ENCODE results near the gene MCC.

The MCC gene

GRCh38 chr5:113268232-113268631 is 220.0 kb downstream of the MCC start:
- Histone ChIP-seq H3K9me2 (replicated peaks; ENCODE audit: insufficient read depth, low read length) (no peaks in the 10 kb centered on the region), H4K20me1 (ENCODE audit: low read depth, low read length) (no peaks in the 10 kb centered on the region), H3K9me3 (ENCODE audit: insufficient read depth, low read length) (no peaks in the 10 kb centered on the region), H3K4me2 (ENCODE audit: low read depth, low read length, poor library complexity, severe bottlenecking) (no peak overlapping the region), H3K27me3 (ENCODE audit: low read length) (no peaks in the 10 kb centered on the region), H3K36me3 (ENCODE audit: low read length) (no peaks in the 10 kb centered on the region), H3K9ac (ENCODE audit: low read length) (no peak overlapping the region), H2AFZ (ENCODE audit: low read depth, low read length, severe bottlenecking) (no peak overlapping the region), H3K79me2 (ENCODE audit: insufficient read depth, low read length) (no peaks in the 10 kb centered on the region), H3K27ac (ENCODE audit: low read depth, low read length) (no peak overlapping the region), H3F3A (ENCODE audit: insufficient read depth) (no peaks in the 10 kb centered on the region), H3K4me3 (ENCODE audit: insufficient read depth, low read length, poor library complexity, severe bottlenecking) (no peak overlapping the region)
- TF ChIP-seq EZH2phosphoT487 (conservative IDR thresholded peaks at IDR 0.05; ENCODE audit: low read length) (no peak), CTCF (IDR thresholded peaks at IDR 0.05; ENCODE audit: insufficient read depth, low read length, poor library complexity, severe bottlenecking) (no peak)

- H3F3A ChIP-seq (ENCODE audit: insufficient read depth), result no peaks in the 10 kb centered on the region
- H2AFZ ChIP-seq (ENCODE audit: low read depth, low read length, severe bottlenecking), result no peak overlapping the region
- no peaks in the 10 kb centered on the region for H3K9me2 ChIP-seq (replicated peaks; ENCODE audit: insufficient read depth, low read length)
- H3K27ac ChIP-seq (ENCODE audit: low read depth, low read length), result no peak overlapping the region
- no peaks in the 10 kb centered on the region for H3K27me3 ChIP-seq (ENCODE audit: low read length)
- no peaks in the 10 kb centered on the region for H3K9me3 ChIP-seq (ENCODE audit: insufficient read depth, low read length)
- no peak overlapping the region for H3K4me2 ChIP-seq (ENCODE audit: low read depth, low read length, poor library complexity, severe bottlenecking)
- no peaks in the 10 kb centered on the region for H3K36me3 ChIP-seq (ENCODE audit: low read length)
- no peak overlapping the region for H3K4me3 ChIP-seq (ENCODE audit: insufficient read depth, low read length, poor library complexity, severe bottlenecking)
- TF ChIP-seq CTCF (IDR thresholded peaks at IDR 0.05; ENCODE audit: insufficient read depth, low read length, poor library complexity, severe bottlenecking), result no peak
- TF ChIP-seq EZH2phosphoT487 (conservative IDR thresholded peaks at IDR 0.05; ENCODE audit: low read length), result no peak
- H3K79me2 ChIP-seq (ENCODE audit: insufficient read depth, low read length), result no peaks in the 10 kb centered on the region
- H4K20me1 ChIP-seq (ENCODE audit: low read depth, low read length), result no peaks in the 10 kb centered on the region
- no peak overlapping the region for H3K9ac ChIP-seq (ENCODE audit: low read length)
These were observed 220.8 kb downstream of the MCC start for GRCh38 chr5:113267361-113267900.

- no peaks in the 10 kb centered on the region for H3K36me3 ChIP-seq (ENCODE audit: low read length)
- H3K4me2 ChIP-seq (ENCODE audit: low read depth, low read length, poor library complexity, severe bottlenecking), result no peak overlapping the region
- TF ChIP-seq CTCF (IDR thresholded peaks at IDR 0.05; ENCODE audit: insufficient read depth, low read length, poor library complexity, severe bottlenecking), result no peak
- no peaks in the 10 kb centered on the region for H4K20me1 ChIP-seq (ENCODE audit: low read depth, low read length)
- no peaks in the 10 kb centered on the region for H3K27me3 ChIP-seq (ENCODE audit: low read length)
- H2AFZ ChIP-seq (ENCODE audit: low read depth, low read length, severe bottlenecking), result no peak overlapping the region
- H3K9me2 ChIP-seq (replicated peaks; ENCODE audit: insufficient read depth, low read length), result no peaks in the 10 kb centered on the region
- H3K4me3 ChIP-seq (ENCODE audit: insufficient read depth, low read length, poor library complexity, severe bottlenecking), result no peak overlapping the region
- H3F3A ChIP-seq (ENCODE audit: insufficient read depth), result no peaks in the 10 kb centered on the region
- no peaks in the 10 kb centered on the region for H3K9me3 ChIP-seq (ENCODE audit: insufficient read depth, low read length)
- no peaks in the 10 kb centered on the region for H3K79me2 ChIP-seq (ENCODE audit: insufficient read depth, low read length)
- H3K27ac ChIP-seq (ENCODE audit: low read depth, low read length), result no peak overlapping the region
- H3K9ac ChIP-seq (ENCODE audit: low read length), result no peak overlapping the region
These were observed 221.4 kb downstream of the MCC start for GRCh38 chr5:113266913-113267227.
